ENCODE data around the gene MAPKAPK2. TPM values are rescaled to one million over a fixed set of nuclear protein-coding genes. Genes with fewer than 3 reads are reported as not detected.

The MAPKAPK2 gene
- total RNA-seq, 1 experiment from 2014 or later: 51.1 TPM

- DNase-seq (ENCODE audit: low read depth, low spot score): no peak
- H3K79me2 ChIP-seq (ENCODE audit: insufficient read depth, low read length): peaks cover 16% of the 10 kb centered on the region
- no TSS peak for BruUV-seq (replicated peaks)
- CTCF ChIA-PET: no interaction called here
- no peak for ATAC-seq
- H3K9me2 ChIP-seq (ENCODE audit: insufficient read depth): no peaks in the 10 kb centered on the region
- H3K9me3 ChIP-seq (ENCODE audit: control insufficient read depth in 1 of 2, insufficient read depth in 1 of 2, low read depth in 1 of 2, low read length in 2 of 2): no peaks in the 10 kb centered on the region
- no peak overlapping the region for H3K27ac ChIP-seq (ENCODE audit: low read depth, low read length)
- no peak for TF ChIP-seq ZFX (IDR thresholded peaks at IDR 0.05)
- no peak for TF ChIP-seq CEBPB (IDR thresholded peaks at IDR 0.05; ENCODE audit: low read depth)
- no peak for TF ChIP-seq REST (IDR thresholded peaks at IDR 0.05; ENCODE audit: low read depth)
- no peak for TF ChIP-seq EGR1 (IDR thresholded peaks at IDR 0.05; ENCODE audit: low read depth)
- TF ChIP-seq SP1 (IDR thresholded peaks at IDR 0.05; ENCODE audit: low read depth): no peak
- no peak for TF ChIP-seq FOSL1 (IDR thresholded peaks at IDR 0.05; ENCODE audit: low read depth)
- TF ChIP-seq POLR2A (IDR thresholded peaks at IDR 0.05; ENCODE audit: borderline replicate concordance, extremely low read depth, insufficient read depth, insufficient read length): no peak
- TF ChIP-seq EZH2 (IDR thresholded peaks at IDR 0.05): no peak
- TF ChIP-seq POLR2AphosphoS5 (IDR thresholded peaks at IDR 0.05; ENCODE audit: low read depth, low read length): no peak
- TF ChIP-seq, protein P1, sequence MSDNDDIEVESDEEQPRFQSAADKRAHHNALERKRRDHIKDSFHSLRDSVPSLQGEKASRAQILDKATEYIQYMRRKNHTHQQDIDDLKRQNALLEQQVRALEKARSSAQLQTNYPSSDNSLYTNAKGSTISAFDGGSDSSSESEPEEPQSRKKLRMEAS (IDR thresholded peaks at IDR 0.05): no peak
- TF ChIP-seq CBX3 (IDR thresholded peaks at IDR 0.05; ENCODE audit: low read depth): no peak
- TF ChIP-seq ELF1 (IDR thresholded peaks at IDR 0.05; ENCODE audit: borderline replicate concordance, low read depth): no peak
- TF ChIP-seq, protein P2, sequence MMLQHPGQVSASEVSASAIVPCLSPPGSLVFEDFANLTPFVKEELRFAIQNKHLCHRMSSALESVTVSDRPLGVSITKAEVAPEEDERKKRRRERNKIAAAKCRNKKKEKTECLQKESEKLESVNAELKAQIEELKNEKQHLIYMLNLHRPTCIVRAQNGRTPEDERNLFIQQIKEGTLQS (IDR thresholded peaks at IDR 0.05): no peak
- TF ChIP-seq JUND (IDR thresholded peaks at IDR 0.05): no peak
- TF ChIP-seq TCF7L2 (IDR thresholded peaks at IDR 0.05; ENCODE audit: borderline replicate concordance, extremely low read depth, insufficient read depth, insufficient read length): no peak
- TF ChIP-seq, protein P3, sequence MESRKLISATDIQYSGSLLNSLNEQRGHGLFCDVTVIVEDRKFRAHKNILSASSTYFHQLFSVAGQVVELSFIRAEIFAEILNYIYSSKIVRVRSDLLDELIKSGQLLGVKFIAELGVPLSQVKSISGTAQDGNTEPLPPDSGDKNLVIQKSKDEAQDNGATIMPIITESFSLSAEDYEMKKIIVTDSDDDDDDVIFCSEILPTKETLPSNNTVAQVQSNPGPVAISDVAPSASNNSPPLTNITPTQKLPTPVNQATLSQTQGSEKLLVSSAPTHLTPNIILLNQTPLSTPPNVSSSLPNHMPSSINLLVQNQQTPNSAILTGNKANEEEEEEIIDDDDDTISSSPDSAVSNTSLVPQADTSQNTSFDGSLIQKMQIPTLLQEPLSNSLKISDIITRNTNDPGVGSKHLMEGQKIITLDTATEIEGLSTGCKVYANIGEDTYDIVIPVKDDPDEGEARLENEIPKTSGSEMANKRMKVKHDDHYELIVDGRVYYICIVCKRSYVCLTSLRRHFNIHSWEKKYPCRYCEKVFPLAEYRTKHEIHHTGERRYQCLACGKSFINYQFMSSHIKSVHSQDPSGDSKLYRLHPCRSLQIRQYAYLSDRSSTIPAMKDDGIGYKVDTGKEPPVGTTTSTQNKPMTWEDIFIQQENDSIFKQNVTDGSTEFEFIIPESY (IDR thresholded peaks at IDR 0.05; ENCODE audit: extremely low read depth, insufficient replicate concordance, low read length): no peak
- TF ChIP-seq, protein P4, sequence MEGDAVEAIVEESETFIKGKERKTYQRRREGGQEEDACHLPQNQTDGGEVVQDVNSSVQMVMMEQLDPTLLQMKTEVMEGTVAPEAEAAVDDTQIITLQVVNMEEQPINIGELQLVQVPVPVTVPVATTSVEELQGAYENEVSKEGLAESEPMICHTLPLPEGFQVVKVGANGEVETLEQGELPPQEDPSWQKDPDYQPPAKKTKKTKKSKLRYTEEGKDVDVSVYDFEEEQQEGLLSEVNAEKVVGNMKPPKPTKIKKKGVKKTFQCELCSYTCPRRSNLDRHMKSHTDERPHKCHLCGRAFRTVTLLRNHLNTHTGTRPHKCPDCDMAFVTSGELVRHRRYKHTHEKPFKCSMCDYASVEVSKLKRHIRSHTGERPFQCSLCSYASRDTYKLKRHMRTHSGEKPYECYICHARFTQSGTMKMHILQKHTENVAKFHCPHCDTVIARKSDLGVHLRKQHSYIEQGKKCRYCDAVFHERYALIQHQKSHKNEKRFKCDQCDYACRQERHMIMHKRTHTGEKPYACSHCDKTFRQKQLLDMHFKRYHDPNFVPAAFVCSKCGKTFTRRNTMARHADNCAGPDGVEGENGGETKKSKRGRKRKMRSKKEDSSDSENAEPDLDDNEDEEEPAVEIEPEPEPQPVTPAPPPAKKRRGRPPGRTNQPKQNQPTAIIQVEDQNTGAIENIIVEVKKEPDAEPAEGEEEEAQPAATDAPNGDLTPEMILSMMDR (IDR thresholded peaks at IDR 0.05 in 2 of 3, conservative IDR thresholded peaks at IDR 0.05 in 1 of 3; ENCODE audit: borderline replicate concordance in 1 of 3, insufficient read depth in 1 of 3, low read depth in 2 of 3, low read length in 2 of 3): no peak
- TF ChIP-seq SIN3A (IDR thresholded peaks at IDR 0.05; ENCODE audit: low read depth): no peak
- no peak for TF ChIP-seq SRF (IDR thresholded peaks at IDR 0.05; ENCODE audit: low read depth)
- H4K20me1 ChIP-seq (ENCODE audit: insufficient read depth): no peaks in the 10 kb centered on the region; the same call in 1 of the 2 replicates
- H3K36me3 ChIP-seq (ENCODE audit: control insufficient read depth in 1 of 2, insufficient read depth in 2 of 2, low read length in 2 of 2): no peaks in the 10 kb centered on the region
- POLR2A ChIA-PET: no interaction called here
- H3K9ac ChIP-seq (ENCODE audit: low read length): no peak overlapping the region
- RAD21 ChIA-PET (ENCODE audit: low non-redundant PET in 1 of 2, low total read pairs in 2 of 2, uncharacterized antibody in 2 of 2, unreplicated experiment in 2 of 2): no interaction called here
- H3K4me2 ChIP-seq (ENCODE audit: low read length): no peak overlapping the region
- no peak overlapping the region for H2AFZ ChIP-seq (ENCODE audit: low read depth, low read length, poor library complexity, severe bottlenecking)
- no peak overlapping the region for H3K4me3 ChIP-seq (replicated peaks in 1 of 2; ENCODE audit: low read depth in 1 of 2, low read length in 2 of 2)
- peaks cover 5% of the 10 kb centered on the region; the same call in 1 of the 2 replicates for H3K27me3 ChIP-seq (ENCODE audit: insufficient read depth, low read length)
- intact Hi-C loops (cut with micrococcal nuclease): no loop called here
- H3K4me1 ChIP-seq (ENCODE audit: control insufficient read depth in 1 of 2, insufficient read depth in 2 of 2, low read length in 2 of 2): peaks cover 6 to 19% of the 10 kb centered on the region in 2 experiments
Measured at GRCh38 chr1:206682111-206682510, 2.6 kb upstream of the MAPKAPK2 start.
